ENCODE measurements around the gene RAB36. TPM values are rescaled to one million over a fixed set of nuclear protein-coding genes. Genes with fewer than 3 reads are reported as not detected.

RAB36 gene
- total and polyA plus RNA-seq, 2 experiments from 2014 or later, result 2.7 to 5.3 TPM

- H3K27me3 ChIP-seq, result no peaks in the 10 kb centered on the region
- peaks cover 57% of the 10 kb centered on the region for H4K20me1 ChIP-seq (ENCODE audit: insufficient read depth, poor library complexity, severe bottlenecking)
- H3K36me3 ChIP-seq (replicated peaks; ENCODE audit: insufficient read depth, low read depth), result no peaks in the 10 kb centered on the region
- no peak overlapping the region for H2AFZ ChIP-seq
- no peak overlapping the region for H3K27ac ChIP-seq
- peaks cover 97% of the 10 kb centered on the region for H3K79me2 ChIP-seq
- no peak overlapping the region for H3K4me2 ChIP-seq
- DNase-seq (ENCODE audit: low spot score), result no peak
- H3K9me3 ChIP-seq (ENCODE audit: low read depth), result no peaks in the 10 kb centered on the region
- H3K4me3 ChIP-seq, result no peak overlapping the region
- H3K9me2 ChIP-seq (replicated peaks; ENCODE audit: insufficient read depth), result no peaks in the 10 kb centered on the region
- H3K4me1 ChIP-seq (ENCODE audit: insufficient read depth), result no peaks in the 10 kb centered on the region
- 96% methylated on average over 11 of the region's 11 CpGs for WGBS (ENCODE audit: low lambda C conversion rate, missing lambda C conversion rate)
- TF ChIP-seq EZH2 (IDR thresholded peaks at IDR 0.05; ENCODE audit: borderline replicate concordance) (no peak), EZH2phosphoT487 (IDR thresholded peaks at IDR 0.05; ENCODE audit: low read depth, severe bottlenecking, unreplicated experiment) (no peak), CTCF (IDR thresholded peaks at IDR 0.05; ENCODE audit: poor library complexity) (no peak)
These were observed 58.8 kb downstream of the RAB36 start for GRCh38 chr22:23204125-23204488.

- Histone ChIP-seq H4K20me1 (ENCODE audit: insufficient read depth, poor library complexity, severe bottlenecking) (peaks cover 56% of the 10 kb centered on the region), H2AFZ (no peak overlapping the region), H3K9me2 (replicated peaks; ENCODE audit: insufficient read depth) (no peaks in the 10 kb centered on the region), H3K4me3 (no peak overlapping the region), H3K27ac (no peak overlapping the region), H3K27me3 (no peaks in the 10 kb centered on the region), H3K79me2 (peaks cover 97% of the 10 kb centered on the region), H3K4me2 (no peak overlapping the region), H3K36me3 (replicated peaks; ENCODE audit: insufficient read depth, low read depth) (no peaks in the 10 kb centered on the region), H3K9me3 (ENCODE audit: low read depth) (no peaks in the 10 kb centered on the region), H3K4me1 (ENCODE audit: insufficient read depth) (no peaks in the 10 kb centered on the region)
- DNase-seq (ENCODE audit: low spot score), result no peak
- TF ChIP-seq CTCF (IDR thresholded peaks at IDR 0.05; ENCODE audit: poor library complexity), result no peak
- no peak for TF ChIP-seq EZH2 (IDR thresholded peaks at IDR 0.05; ENCODE audit: borderline replicate concordance)
- no peak for TF ChIP-seq EZH2phosphoT487 (IDR thresholded peaks at IDR 0.05; ENCODE audit: low read depth, severe bottlenecking, unreplicated experiment)
- 88% methylated on average over 11 of the region's 11 CpGs for WGBS (ENCODE audit: low lambda C conversion rate, missing lambda C conversion rate)
These were observed 59.4 kb downstream of the RAB36 start for GRCh38 chr22:23204541-23205157.

- H3K4me3 ChIP-seq, result no peak overlapping the region
- no peaks in the 10 kb centered on the region for H3K4me1 ChIP-seq (ENCODE audit: insufficient read depth)
- peaks cover 97% of the 10 kb centered on the region for H3K79me2 ChIP-seq
- H4K20me1 ChIP-seq (ENCODE audit: insufficient read depth, poor library complexity, severe bottlenecking), result peaks cover 57% of the 10 kb centered on the region
- no peaks in the 10 kb centered on the region for H3K9me3 ChIP-seq (ENCODE audit: low read depth)
- H2AFZ ChIP-seq, result no peak overlapping the region
- no peak for DNase-seq (ENCODE audit: low spot score)
- H3K27me3 ChIP-seq, result no peaks in the 10 kb centered on the region
- H3K36me3 ChIP-seq (replicated peaks; ENCODE audit: insufficient read depth, low read depth), result no peaks in the 10 kb centered on the region
- no peak overlapping the region for H3K4me2 ChIP-seq
- TF ChIP-seq EZH2 (IDR thresholded peaks at IDR 0.05; ENCODE audit: borderline replicate concordance) (no peak), EZH2phosphoT487 (IDR thresholded peaks at IDR 0.05; ENCODE audit: low read depth, severe bottlenecking, unreplicated experiment) (no peak), CTCF (IDR thresholded peaks at IDR 0.05; ENCODE audit: poor library complexity) (no peak)
- H3K27ac ChIP-seq, result no peak overlapping the region
- 87% methylated on average over 9 of the region's 9 CpGs for WGBS (ENCODE audit: low lambda C conversion rate, missing lambda C conversion rate)
- H3K9me2 ChIP-seq (replicated peaks; ENCODE audit: insufficient read depth), result no peaks in the 10 kb centered on the region
These were observed 60.2 kb downstream of the RAB36 start for GRCh38 chr22:23205339-23206049.
